Mucosa of stomach (tissue), 1 donor: ENCODE data around the gene NSUN2.
"Not testable (repeated sequence)": the region's sequence is repeated elsewhere in the genome, so short reads cannot be mapped to it uniquely, and the experiment has no call there.

ENCODE experiments used
- H3K27me3 ChIP-seq: one replicate; pipeline ENCODE4 v1.7.0; 2013; ENCODE audit warnings: mild to moderate bottlenecking, low read length; ENCODE audit not compliant: control insufficient read depth, insufficient read depth
- H3K36me3 ChIP-seq: one replicate; pipeline ENCODE4 v1.7.0; 2013; ENCODE audit warnings: low read length; ENCODE audit not compliant: control insufficient read depth, insufficient read depth
- H3K4me1 ChIP-seq: one replicate; pipeline ENCODE4 v1.7.0; 2013; ENCODE audit warnings: mild to moderate bottlenecking, low read length; ENCODE audit not compliant: control insufficient read depth, insufficient read depth
- H3K4me3 ChIP-seq: one replicate; pipeline ENCODE4 v1.7.0; 2013; ENCODE audit warnings: low read length
- H3K9ac ChIP-seq: one replicate; pipeline ENCODE4 v1.7.0; 2013; ENCODE audit warnings: mild to moderate bottlenecking, low read length, moderate library complexity
- H3K9me3 ChIP-seq: one replicate; pipeline ENCODE4 v1.7.0; 2013; ENCODE audit warnings: mild to moderate bottlenecking, low read length, moderate library complexity; ENCODE audit not compliant: control insufficient read depth
- donor health status: Pancreatic carcinoma.

NSUN2 gene

DNA sequence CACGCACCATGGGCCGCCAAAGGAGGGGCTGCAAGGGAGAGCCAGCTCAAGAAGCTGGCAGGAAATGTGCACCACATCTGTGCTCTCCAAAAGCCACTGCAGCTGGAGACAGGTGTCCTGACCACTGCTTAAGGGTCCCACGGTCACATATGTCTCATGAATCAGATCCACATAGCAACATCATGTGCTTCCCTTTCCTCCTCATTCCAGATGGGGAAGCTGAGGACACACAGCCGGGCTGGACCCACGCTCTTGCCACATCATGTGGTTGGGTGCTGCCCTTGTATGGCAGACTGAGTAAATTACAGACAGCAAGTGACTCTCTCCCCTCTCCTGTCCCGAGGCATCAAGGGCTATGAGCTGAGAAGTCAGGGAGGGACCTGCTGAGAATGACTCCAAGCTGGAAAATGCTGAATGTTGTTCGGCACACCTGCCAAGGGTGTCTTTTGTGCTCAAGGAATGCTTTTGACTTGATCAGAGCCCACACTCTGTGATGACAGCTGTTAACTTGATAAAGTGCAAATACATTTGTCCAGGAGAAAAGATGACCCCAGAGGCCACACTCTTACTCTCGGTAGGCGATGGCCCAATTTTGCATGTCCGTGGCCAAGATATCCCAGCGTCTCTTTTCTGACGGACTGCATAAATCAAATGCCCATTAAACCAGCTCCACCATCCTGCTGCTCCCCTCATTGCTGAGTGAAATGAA, 58.2 kb downstream of the NSUN2 start:
- Histone ChIP-seq H3K4me3 (no peak overlapping the region), H3K9ac (no peak overlapping the region), H3K4me1 (no peaks in the 10 kb centered on the region), H3K27me3 (peaks cover 7% of the 10 kb centered on the region), H3K9me3 (no peaks in the 10 kb centered on the region), H3K36me3 (no peaks in the 10 kb centered on the region)

DNA sequence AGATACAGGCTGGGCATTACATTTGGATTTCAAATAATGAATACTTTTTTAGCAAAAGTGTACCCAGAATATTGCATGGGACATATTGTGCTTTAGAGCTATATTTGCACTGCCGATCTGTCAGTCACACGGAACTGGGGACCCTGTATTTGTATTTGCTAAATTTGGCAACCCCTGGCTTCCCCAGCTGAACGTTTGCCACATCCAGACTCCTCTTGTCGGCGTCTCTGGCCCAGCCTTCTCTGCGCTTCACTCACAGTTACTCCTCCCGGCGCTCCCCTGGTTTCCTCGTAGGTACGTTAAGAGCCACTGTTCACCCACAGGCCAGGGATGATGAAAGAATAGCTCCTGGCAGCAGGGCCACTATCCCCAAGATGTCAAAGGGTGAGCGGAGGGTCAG, 58.7 kb downstream of the NSUN2 start:
- Histone ChIP-seq H3K9ac (no peak overlapping the region), H3K4me3 (no peak overlapping the region), H3K9me3 (no peaks in the 10 kb centered on the region), H3K27me3 (peaks cover 7% of the 10 kb centered on the region), H3K4me1 (no peaks in the 10 kb centered on the region), H3K36me3 (no peaks in the 10 kb centered on the region)

DNA sequence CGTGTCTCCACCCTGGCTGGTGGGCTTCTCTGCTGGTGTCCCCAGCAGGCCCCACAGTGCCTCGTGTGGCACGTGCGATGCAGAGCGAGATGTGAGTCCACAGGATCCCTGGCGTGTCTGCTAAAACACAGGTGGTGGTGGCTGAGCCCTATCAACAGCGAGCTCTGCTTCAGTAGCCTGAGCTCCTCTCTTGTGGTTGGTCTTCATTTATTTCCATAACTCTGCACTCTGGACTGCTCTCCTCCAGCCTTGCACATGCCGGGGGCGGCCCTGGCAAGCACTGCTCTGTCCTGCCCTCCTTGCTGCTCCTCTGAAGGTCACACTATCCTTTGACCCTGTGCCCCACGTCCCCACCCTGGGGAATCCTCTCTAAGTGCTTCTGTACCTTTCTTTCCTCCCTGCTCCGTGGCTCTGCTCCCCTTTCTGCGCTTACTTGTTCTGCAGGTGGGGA, 59.2 kb downstream of the NSUN2 start:
- H3K4me3 ChIP-seq = no peak overlapping the region
- H3K36me3 ChIP-seq = no peaks in the 10 kb centered on the region
- no peaks in the 10 kb centered on the region for H3K9me3 ChIP-seq
- H3K4me1 ChIP-seq = no peaks in the 10 kb centered on the region
- no peak overlapping the region for H3K9ac ChIP-seq
- H3K27me3 ChIP-seq = peaks cover 7% of the 10 kb centered on the region

DNA sequence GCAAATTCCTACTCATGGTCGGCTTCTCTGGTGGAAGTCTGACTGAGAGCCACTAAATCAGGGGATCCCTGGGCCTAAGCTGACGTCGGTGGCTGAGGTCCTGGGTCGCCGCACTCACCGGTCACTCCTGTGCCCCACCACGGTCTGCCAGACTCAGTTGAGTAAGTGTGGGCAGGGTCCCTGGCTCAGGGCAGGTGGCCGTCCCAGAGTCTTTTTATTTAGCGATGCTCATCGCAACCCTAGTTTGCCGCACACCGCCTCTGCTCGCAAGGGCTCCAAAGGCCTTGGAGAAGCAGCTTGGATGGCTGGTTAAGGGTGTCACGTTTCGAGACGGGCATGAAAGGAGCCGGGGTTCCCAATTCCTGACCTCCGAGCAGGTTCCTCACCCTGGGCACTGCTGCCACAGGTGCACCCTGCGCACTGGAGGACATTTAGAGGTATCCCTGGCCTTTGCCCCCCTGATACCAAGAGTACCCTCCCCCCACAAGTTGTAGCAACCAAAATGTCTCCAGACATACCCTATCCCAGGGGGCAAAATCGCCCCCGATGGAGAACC, 59.9 kb downstream of the NSUN2 start:
- no peaks in the 10 kb centered on the region for H3K9me3 ChIP-seq
- H3K4me1 ChIP-seq = no peaks in the 10 kb centered on the region
- H3K9ac ChIP-seq = no peak overlapping the region
- H3K27me3 ChIP-seq = peaks cover 7% of the 10 kb centered on the region
- no peaks in the 10 kb centered on the region for H3K36me3 ChIP-seq
- H3K4me3 ChIP-seq = no peak overlapping the region

DNA sequence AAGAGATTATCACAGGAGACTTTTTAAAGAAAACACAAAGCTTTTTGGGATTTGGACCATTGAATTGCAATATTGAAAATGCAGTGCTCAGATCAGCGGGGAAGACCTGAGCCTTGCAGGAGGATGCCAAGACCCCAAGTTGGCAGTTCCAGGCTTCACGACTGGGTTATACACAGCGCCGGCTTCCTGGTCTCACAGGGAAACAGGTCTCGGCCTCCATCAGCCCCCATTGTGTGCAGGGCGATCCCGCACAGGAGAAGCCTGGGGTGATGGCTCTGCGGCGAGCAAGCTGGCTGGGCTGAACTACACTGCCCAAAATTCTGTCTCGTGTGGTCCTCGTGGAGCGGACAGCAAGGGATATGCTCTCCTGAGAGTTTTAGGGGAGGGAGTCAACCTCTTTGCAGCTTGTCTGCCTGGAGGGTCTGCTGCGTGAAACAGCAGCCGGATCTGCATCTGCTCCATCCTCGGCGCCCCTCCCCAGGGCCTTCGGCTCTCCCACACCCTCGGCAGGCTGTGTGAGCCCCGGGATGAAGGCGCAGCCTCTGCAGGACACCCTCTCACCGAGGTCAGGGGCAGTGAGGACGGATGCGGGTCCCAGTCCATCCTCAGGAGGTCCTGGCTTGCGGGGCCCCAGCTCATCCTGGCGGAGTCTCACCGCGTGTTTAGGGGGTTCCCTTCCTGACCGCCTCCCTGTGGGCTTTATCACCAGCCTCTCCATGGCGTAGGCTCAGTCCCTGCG, 60.6 kb downstream of the NSUN2 start:
- H3K4me3 ChIP-seq = no peak overlapping the region
- no peaks in the 10 kb centered on the region for H3K4me1 ChIP-seq
- peaks cover 7% of the 10 kb centered on the region for H3K27me3 ChIP-seq
- no peaks in the 10 kb centered on the region for H3K9me3 ChIP-seq
- no peaks in the 10 kb centered on the region for H3K36me3 ChIP-seq
- H3K9ac ChIP-seq = no peak overlapping the region

DNA sequence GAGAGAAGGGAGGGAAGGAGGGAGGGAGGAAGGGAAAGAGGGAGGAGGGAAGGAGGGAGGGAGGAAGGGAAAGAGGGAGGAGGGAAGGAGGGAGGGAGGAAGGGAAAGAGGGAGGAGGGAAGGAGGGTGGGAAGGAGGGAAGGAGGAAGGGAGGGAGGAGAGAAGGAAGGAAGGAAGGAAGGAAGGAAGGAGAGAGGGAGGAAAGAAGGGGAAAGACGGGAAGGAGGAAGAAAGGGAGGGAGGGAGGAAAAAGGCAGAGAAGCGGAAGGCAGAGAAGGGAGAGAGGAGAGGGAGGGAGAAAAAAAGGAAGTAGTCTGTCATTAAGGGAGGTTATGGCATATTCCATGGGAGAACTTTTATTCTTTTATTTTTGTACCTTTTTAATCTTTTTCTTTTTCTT, 61.2 kb downstream of the NSUN2 start:
- H3K27me3 ChIP-seq, H3K4me1 ChIP-seq, H3K4me3 ChIP-seq, H3K9me3 ChIP-seq, H3K9ac ChIP-seq, H3K36me3 ChIP-seq: not testable (repeated sequence)

DNA sequence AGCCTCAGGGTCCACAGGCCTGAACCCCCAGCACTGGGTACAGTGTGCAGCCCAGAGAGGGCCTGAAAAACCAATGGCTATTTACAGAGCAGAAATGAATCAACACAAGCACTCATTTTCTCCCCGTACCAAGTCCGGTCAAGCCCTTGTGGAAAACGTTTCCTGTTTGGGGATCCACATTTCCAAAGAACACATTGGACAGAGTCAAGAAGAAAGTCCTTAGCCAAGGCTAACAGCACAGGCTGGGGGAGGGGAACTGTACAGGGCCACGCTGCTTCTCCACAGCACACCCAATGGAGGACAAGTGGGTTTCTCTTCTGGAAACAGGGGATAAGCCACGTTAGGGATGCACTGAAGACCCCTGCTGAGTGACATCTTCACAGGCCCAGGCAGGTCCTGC, 62.3 kb downstream of the NSUN2 start:
- H3K4me1 ChIP-seq = no peaks in the 10 kb centered on the region
- H3K36me3 ChIP-seq = no peaks in the 10 kb centered on the region
- no peak overlapping the region for H3K4me3 ChIP-seq
- H3K9me3 ChIP-seq = no peaks in the 10 kb centered on the region
- peaks cover 7% of the 10 kb centered on the region for H3K27me3 ChIP-seq
- no peak overlapping the region for H3K9ac ChIP-seq

DNA sequence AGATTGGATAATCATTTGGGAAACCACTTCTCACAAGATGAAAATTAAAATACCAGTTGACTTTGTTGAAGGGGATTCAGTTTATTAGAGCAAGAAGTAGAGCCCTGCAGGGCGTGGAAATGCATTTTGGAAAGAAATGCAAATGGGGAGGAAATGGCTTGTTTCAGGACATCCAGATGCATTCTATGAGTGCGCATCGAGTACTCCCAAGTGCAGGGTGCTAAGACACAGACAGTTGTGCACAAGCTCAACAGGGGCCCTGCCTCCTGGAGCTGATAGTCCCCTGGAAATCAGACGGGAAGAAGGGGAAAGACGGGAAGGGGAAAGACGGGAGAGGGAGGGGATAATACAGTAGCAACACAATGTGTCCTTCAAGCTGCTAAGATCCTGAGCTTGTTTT, 64.0 kb downstream of the NSUN2 start:
- H3K36me3 ChIP-seq = no peaks in the 10 kb centered on the region
- no peaks in the 10 kb centered on the region for H3K9me3 ChIP-seq
- H3K9ac ChIP-seq = no peak overlapping the region
- no peaks in the 10 kb centered on the region for H3K4me1 ChIP-seq
- H3K4me3 ChIP-seq = no peak overlapping the region
- H3K27me3 ChIP-seq = no peaks in the 10 kb centered on the region

DNA sequence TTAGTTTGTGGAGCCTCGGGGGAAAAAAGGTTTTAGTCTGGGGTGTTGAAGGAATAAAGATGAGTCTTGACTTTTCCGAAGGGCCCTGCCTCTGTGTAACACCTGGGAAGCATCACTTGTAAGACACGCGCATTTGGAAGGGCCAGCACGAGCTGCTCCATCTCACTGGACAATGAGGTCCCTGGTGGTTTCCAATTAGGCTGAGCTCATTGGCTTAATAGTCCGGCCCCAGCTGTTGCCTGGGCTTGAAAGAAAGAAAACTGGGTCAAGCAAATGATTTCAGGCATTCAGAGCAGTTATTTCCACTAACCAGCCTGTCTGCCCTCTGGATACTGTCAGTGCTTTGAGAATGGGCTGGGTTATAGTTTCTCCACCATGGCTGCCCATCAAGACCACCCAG, 64.5 kb downstream of the NSUN2 start:
- no peaks in the 10 kb centered on the region for H3K27me3 ChIP-seq
- H3K4me1 ChIP-seq = no peaks in the 10 kb centered on the region
- H3K36me3 ChIP-seq = no peaks in the 10 kb centered on the region
- H3K9ac ChIP-seq = no peak overlapping the region
- no peaks in the 10 kb centered on the region for H3K9me3 ChIP-seq
- H3K4me3 ChIP-seq = no peak overlapping the region

DNA sequence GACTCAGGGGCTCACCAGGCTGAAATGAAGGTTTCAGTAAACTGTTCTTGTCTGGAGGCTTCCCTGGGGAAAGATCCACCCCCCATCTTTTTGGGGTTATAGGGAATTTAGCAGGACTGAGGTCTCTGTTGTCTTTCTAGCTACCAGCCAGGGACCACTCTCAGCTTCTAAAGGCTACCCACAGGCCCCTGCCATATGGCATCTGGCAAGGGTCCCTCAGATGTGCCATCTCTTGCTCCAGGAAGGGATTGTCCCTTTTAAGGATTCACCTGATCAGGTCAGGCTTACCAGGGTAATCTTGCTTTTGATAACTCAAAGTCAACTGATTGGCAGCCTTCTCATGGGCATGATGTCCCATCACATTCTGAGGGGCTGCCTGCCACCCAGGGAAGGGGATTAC, 65.0 kb downstream of the NSUN2 start:
- Histone ChIP-seq H3K27me3 (no peaks in the 10 kb centered on the region), H3K9ac (no peak overlapping the region), H3K36me3 (no peaks in the 10 kb centered on the region), H3K4me3 (no peak overlapping the region), H3K4me1 (no peaks in the 10 kb centered on the region), H3K9me3 (no peaks in the 10 kb centered on the region)

DNA sequence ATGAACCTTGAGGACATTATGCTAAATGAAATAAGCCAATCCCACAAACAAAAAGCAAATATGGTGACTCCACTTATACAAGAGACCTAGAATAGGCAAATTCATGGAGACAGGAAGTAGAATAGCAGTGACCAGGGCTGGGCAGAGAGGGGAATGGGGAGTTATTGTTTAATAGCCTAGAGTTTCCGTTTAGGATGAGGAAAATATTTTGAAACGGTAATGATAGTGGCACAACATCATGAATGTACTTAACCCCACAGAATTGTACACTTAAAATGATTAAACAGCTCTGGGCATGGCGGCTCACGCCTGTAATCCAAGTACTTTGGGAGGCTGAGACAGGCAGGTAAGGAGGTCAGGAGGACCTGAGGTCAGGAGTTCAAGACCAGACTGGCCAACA, 65.8 kb downstream of the NSUN2 start:
- no peaks in the 10 kb centered on the region for H3K36me3 ChIP-seq
- H3K4me1 ChIP-seq = no peaks in the 10 kb centered on the region
- no peak overlapping the region for H3K9ac ChIP-seq
- no peaks in the 10 kb centered on the region for H3K9me3 ChIP-seq
- no peak overlapping the region for H3K4me3 ChIP-seq
- no peaks in the 10 kb centered on the region for H3K27me3 ChIP-seq

DNA sequence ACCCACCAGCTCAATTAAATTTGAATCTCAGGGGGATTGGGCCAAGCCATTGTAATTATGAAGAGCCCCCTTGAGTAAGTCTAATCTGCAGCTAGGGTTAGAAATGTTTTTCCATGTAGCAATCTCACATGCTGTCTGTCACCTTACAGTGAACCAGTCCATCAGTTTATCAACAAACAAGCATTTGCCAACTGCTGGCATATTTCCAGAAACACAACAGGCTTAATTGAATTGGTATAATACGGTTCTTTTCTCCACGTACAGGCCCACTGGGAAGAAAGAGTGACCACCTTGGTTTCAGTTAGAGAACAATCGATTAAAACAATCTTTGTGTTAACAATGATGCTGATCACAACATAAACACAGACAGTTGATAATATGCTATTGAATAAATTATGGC, 67.4 kb downstream of the NSUN2 start:
- H3K9me3 ChIP-seq = no peaks in the 10 kb centered on the region
- no peaks in the 10 kb centered on the region for H3K27me3 ChIP-seq
- no peaks in the 10 kb centered on the region for H3K36me3 ChIP-seq
- no peaks in the 10 kb centered on the region for H3K4me1 ChIP-seq
- H3K9ac ChIP-seq = no peak overlapping the region
- no peak overlapping the region for H3K4me3 ChIP-seq
